Midbrain (tissue), 1 donor: ENCODE results near the gene DPF3.

ENCODE experiments used
- DNase-seq: peaks from one replicate; lab custom pipeline; 2025; lab: John Stamatoyannopoulos, UW

The DPF3 gene

GRCh38 chr14:72644038-72644437 lies 249.9 kb downstream of the DPF3 start:
- no peak for DNase-seq

- DNase-seq = peak; percentile 28
These were observed 250.5 kb downstream of the DPF3 start for GRCh38 chr14:72643317-72643801.

- no peak for DNase-seq
These were observed 252.9 kb downstream of the DPF3 start for GRCh38 chr14:72640911-72641485.

GRCh38 chr14:72638021-72638420 lies 255.9 kb downstream of the DPF3 start:
- DNase-seq = no peak

- DNase-seq = no peak
These were observed 257.0 kb downstream of the DPF3 start for GRCh38 chr14:72636871-72637270.

- DNase-seq = no peak
These were observed 257.8 kb downstream of the DPF3 start for GRCh38 chr14:72636094-72636493.

GRCh38 chr14:72634691-72635616 lies 258.9 kb downstream of the DPF3 start:
- no peak for DNase-seq

- DNase-seq = no peak
These were observed 260.4 kb downstream of the DPF3 start for GRCh38 chr14:72633551-72633950.

GRCh38 chr14:72632727-72633126 lies 261.2 kb downstream of the DPF3 start:
- DNase-seq = no peak

- DNase-seq = no peak
These were observed 262.5 kb downstream of the DPF3 start for GRCh38 chr14:72631401-72631800.

GRCh38 chr14:72630374-72630773 lies 263.5 kb downstream of the DPF3 start:
- DNase-seq = no peak

- no peak for DNase-seq
These were observed 264.4 kb downstream of the DPF3 start for GRCh38 chr14:72629534-72629933.

- no peak for DNase-seq
These were observed 268.2 kb downstream of the DPF3 start for GRCh38 chr14:72625689-72626088.

- no peak for DNase-seq
These were observed 272.4 kb downstream of the DPF3 start for GRCh38 chr14:72621387-72622065.

GRCh38 chr14:72619881-72620280 lies 274.0 kb downstream of the DPF3 start:
- DNase-seq = no peak

GRCh38 chr14:72619111-72619571 lies 274.8 kb downstream of the DPF3 start:
- DNase-seq = no peak

- DNase-seq = no peak
These were observed 275.5 kb downstream of the DPF3 start for GRCh38 chr14:72618424-72618823.

GRCh38 chr14:72617391-72618031 lies 276.4 kb downstream of the DPF3 start:
- peak; percentile 3 for DNase-seq

GRCh38 chr14:72616811-72617210 lies 277.1 kb downstream of the DPF3 start:
- no peak for DNase-seq

GRCh38 chr14:72616294-72616693 lies 277.6 kb downstream of the DPF3 start:
- no peak for DNase-seq

- DNase-seq = no peak
These were observed 278.3 kb downstream of the DPF3 start for GRCh38 chr14:72615451-72616121.
